ENCODE results near the gene NEK7. TPM values are rescaled to one million over a fixed set of nuclear protein-coding genes. Genes with fewer than 3 reads are reported as not detected.

Gene NEK7
- total RNA-seq, 3 donors from 2014 or later = 58.4 to 110 (median 60.3) TPM

DNA sequence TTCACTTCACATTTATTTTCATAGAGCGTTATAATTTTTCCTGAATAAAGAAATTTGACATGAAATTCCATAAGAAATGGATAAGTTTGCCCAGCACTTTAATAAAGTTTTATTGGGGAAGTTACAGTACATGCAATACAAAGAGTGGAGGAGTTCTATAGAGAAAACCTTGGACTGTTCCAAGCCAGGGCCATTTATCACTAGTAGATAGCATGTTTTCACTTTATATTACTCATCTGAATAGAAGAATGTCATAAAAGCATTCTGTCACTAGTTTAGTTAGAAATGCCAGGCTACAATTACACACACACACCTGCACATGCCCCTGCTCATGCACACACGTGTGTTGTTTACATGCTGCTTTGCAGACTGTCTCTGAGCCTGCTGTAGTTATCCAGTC is 123.3 kb downstream of the NEK7 start:
- intact Hi-C loops (cut with DNase I, micrococcal nuclease) = no loop called here
- H3K4me3 ChIP-seq = no peak overlapping the region
- H3K36me3 ChIP-seq (ENCODE audit: low read depth) = no peaks in the 10 kb centered on the region
- no peaks in the 10 kb centered on the region for H3K4me1 ChIP-seq (ENCODE audit: low read depth)
- no peaks in the 10 kb centered on the region for H3K9me3 ChIP-seq
- DNase-seq (no peak), ATAC-seq (peak; percentile 52)
- TF ChIP-seq, protein P1, sequence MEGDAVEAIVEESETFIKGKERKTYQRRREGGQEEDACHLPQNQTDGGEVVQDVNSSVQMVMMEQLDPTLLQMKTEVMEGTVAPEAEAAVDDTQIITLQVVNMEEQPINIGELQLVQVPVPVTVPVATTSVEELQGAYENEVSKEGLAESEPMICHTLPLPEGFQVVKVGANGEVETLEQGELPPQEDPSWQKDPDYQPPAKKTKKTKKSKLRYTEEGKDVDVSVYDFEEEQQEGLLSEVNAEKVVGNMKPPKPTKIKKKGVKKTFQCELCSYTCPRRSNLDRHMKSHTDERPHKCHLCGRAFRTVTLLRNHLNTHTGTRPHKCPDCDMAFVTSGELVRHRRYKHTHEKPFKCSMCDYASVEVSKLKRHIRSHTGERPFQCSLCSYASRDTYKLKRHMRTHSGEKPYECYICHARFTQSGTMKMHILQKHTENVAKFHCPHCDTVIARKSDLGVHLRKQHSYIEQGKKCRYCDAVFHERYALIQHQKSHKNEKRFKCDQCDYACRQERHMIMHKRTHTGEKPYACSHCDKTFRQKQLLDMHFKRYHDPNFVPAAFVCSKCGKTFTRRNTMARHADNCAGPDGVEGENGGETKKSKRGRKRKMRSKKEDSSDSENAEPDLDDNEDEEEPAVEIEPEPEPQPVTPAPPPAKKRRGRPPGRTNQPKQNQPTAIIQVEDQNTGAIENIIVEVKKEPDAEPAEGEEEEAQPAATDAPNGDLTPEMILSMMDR (IDR thresholded peaks at IDR 0.05) = no peak

DNA sequence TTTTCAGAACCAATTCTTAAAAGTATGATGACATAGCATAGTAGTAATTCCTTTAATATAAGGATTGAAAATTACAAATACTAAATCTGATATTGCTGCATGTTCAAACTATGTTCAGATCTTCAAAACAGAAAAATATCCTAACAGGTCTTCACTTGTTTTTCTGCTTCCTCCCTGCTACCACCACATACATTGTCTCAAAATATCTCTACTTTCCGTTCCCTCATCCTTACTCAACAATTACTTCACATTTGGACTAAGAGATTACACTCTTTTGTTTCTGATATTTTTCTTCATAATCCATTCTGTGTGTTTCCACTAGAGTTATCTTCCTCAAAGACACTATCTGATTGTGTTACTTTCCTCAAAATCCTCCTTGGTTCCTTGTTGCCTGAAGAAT is 125.1 kb downstream of the NEK7 start:
- no peaks in the 10 kb centered on the region for H3K36me3 ChIP-seq (ENCODE audit: low read depth)
- no peaks in the 10 kb centered on the region for H3K4me1 ChIP-seq (ENCODE audit: low read depth)
- no peak for DNase-seq
- TF ChIP-seq, protein P1 (IDR thresholded peaks at IDR 0.05) = no peak
- intact Hi-C loops (cut with DNase I, micrococcal nuclease) = no loop called here
- ATAC-seq = no peak
- no peaks in the 10 kb centered on the region for H3K9me3 ChIP-seq
- H3K4me3 ChIP-seq = no peak overlapping the region

DNA sequence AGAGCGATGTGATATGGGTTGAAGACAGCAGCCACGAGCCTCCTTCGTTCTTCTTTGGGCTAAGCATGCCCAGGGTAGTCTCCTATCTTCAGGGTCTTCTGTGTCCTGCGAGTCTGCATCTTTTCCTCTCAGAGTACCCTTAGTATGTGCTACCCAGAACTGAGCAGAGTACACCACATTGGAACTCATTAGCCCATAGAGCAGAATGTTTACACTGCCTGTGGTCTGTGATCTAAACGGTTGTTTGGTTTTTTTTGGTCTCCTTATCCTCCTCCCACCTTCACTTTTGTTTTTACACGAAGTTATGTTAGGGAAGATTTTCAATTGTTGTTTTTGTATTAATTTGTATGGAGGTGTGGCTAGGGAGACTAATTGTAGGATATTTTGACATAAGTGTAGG is 126.4 kb downstream of the NEK7 start:
- DNase-seq (no peak), ATAC-seq (no peak)
- TF ChIP-seq, protein P1 (IDR thresholded peaks at IDR 0.05) = no peak
- no peaks in the 10 kb centered on the region for H3K9me3 ChIP-seq
- H3K4me1 ChIP-seq (ENCODE audit: low read depth) = no peaks in the 10 kb centered on the region
- no peaks in the 10 kb centered on the region for H3K36me3 ChIP-seq (ENCODE audit: low read depth)
- no peak overlapping the region for H3K4me3 ChIP-seq
- intact Hi-C loops (cut with DNase I, micrococcal nuclease) = no loop called here

DNA sequence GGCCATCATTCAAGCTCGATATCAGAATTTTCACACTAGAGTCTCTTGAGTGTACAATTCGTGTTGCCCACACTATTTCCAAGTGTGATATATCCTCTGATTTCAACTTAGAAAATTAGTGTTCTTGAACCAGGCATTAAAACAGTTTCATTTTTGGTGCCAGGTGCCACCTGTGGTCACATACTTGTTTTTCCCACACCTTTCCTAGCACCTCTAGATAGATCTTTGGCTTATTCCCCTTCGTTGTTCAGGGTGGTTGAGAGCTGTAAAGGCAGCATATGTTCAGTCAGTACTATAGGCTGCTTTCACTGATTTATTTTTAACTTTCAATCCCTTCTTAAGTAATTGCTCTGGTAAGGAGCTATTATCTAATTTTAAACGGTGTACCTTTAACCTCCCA is 131.1 kb downstream of the NEK7 start:
- H3K4me3 ChIP-seq = no peak overlapping the region
- intact Hi-C loops (cut with DNase I, micrococcal nuclease) = no loop called here
- ATAC-seq = no peak

DNA sequence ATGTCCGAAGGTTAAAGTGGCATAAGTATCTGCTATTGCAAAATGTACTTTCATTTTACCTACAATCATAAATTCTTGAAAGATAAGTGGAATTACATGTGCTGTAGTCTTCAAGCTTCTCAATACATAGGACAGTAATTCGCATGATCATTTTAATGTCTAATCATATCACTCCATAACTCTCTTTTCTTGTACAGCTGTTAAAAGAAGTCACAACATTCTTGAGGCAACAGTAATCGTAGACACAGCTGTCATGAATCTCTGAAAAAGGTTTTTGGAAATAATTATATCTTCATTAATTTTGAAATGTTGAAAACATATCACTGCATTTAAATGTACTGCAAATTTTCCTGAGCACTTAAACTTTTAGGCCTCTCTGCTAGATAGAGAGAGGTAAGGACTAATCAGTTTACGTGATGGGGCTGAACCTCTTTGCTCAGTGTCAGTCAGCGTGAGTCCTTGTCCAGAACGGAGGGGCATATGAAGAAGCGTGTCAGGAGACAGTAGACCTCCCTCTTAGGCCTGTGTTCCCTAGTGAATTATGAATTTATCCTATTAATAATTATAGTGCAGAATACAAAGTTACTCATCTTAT is 133.4 kb downstream of the NEK7 start:
- Histone ChIP-seq H3K4me3 (no peak overlapping the region), H3K36me3 (ENCODE audit: low read depth) (no peaks in the 10 kb centered on the region), H3K9me3 (no peaks in the 10 kb centered on the region), H3K4me1 (ENCODE audit: low read depth) (no peaks in the 10 kb centered on the region)
- TF ChIP-seq, protein P1 (IDR thresholded peaks at IDR 0.05) = no peak
- ATAC-seq (no peak), DNase-seq (no peak)
- intact Hi-C loops (cut with DNase I, micrococcal nuclease) = no loop called here

More for the DNA sequence above, 131.1 kb downstream of the NEK7 start:
- TF ChIP-seq, protein P1 (IDR thresholded peaks at IDR 0.05) = no peak
- Histone ChIP-seq H3K4me1 (ENCODE audit: low read depth) (no peaks in the 10 kb centered on the region), H3K36me3 (ENCODE audit: low read depth) (no peaks in the 10 kb centered on the region), H3K9me3 (no peaks in the 10 kb centered on the region)
- no peak for DNase-seq

DNA sequence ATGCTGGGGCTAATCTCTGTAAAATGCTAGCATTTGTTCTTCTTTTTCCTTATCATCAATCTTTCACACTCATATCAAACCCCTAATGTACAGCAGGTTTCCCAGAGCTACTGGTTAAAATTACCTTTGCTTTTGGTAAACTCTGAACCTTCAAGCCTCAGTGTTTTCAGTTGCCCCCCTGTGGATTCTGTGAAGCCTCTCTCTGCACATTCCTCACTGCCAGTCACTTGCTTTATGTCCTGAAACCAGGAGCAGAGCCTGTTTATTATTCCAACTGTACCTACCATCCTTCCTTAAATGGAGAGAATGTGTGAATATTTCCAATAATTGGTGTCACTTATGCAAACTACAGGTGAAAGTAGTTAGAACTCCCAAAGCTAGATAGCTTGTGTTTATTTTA is 134.2 kb downstream of the NEK7 start:
- no peaks in the 10 kb centered on the region for H3K9me3 ChIP-seq
- TF ChIP-seq, protein P1 (IDR thresholded peaks at IDR 0.05) = no peak
- H3K4me1 ChIP-seq (ENCODE audit: low read depth) = no peaks in the 10 kb centered on the region
- H3K36me3 ChIP-seq (ENCODE audit: low read depth) = no peaks in the 10 kb centered on the region
- DNase-seq = no peak
- intact Hi-C loops (cut with DNase I, micrococcal nuclease) = no loop called here
- H3K4me3 ChIP-seq = no peak overlapping the region
- ATAC-seq = no peak
